GM18499 (cell line): ENCODE data around the gene PDZRN3.
"Not testable (repeated sequence)": the region's sequence is repeated elsewhere in the genome, so short reads cannot be mapped to it uniquely, and the experiment has no call there.

Source experiments
- ATAC-seq: cut with Tn5 transposase; IDR thresholded peaks from one replicate; pipeline ENCODE4 v1.9.1; 2021; ENCODE audit warnings: moderate number of reproducible peaks; ENCODE audit not compliant: insufficient read depth, unreplicated experiment

Gene PDZRN3

DNA sequence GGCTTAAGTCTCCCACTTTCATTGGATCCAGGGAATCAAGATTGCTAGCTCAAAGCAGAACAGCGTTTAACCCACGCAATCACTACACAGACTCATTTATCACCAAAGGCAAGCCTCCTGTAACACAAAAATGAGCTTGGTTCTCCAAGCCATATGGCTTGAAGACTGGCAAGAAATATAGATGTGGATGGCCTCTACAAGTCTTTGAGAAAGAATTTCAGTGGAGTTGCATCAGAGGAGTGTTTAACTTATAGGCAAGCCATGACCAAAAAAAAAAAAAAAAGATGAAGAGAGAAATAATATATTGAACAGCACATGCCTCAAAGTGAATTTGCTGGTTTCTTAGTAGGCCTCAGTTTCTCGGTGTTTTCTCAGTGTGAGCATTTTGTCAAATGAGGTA lies 27.3 kb downstream of the PDZRN3 start:
- ATAC-seq, result no peak

DNA sequence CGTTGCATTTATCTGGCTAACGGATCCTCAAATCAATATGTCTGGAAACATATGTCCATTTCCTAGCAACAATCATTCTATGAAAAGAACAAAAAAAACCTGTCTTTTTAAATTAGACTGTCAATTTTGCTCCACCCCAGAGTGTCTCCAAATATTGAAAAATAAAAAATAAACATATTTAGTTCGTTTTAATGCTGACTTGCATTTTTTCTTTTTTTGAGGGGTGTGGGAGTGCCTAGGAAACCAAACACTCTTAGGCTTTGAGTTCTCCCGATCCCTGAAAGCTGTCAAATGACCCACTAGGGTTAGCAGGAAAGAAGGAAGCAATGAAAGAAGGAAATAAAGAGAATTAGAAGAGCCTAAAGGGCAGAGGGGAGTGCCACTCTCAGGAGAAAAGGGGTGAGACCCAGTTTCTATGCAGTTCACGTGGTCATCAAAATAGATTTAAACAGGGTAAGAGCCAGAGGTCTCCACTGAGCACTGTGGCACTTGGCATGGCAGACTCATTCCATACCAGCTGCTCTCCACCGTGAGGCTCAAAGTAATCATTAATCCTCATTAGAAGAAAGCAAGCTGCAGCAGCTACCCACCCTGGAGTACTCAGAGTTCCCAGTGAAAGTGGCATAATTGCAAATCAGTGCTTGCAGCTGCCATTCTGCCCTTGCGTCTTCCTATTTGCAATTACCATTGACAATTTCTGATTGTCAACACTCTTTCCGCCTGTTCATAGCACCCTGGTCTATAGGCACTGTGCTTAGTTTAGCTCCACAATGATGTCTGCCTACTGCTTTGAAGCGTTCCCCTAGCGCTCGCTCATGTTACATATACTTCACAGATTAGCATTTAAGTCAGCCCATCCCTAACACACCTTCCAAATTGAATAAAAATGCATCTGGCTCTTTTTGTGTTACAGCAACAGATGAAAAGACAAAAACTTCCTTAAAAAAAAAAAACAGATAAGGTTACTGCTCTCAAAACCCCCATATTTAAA lies 32.3 kb downstream of the PDZRN3 start:
- ATAC-seq, result no peak

DNA sequence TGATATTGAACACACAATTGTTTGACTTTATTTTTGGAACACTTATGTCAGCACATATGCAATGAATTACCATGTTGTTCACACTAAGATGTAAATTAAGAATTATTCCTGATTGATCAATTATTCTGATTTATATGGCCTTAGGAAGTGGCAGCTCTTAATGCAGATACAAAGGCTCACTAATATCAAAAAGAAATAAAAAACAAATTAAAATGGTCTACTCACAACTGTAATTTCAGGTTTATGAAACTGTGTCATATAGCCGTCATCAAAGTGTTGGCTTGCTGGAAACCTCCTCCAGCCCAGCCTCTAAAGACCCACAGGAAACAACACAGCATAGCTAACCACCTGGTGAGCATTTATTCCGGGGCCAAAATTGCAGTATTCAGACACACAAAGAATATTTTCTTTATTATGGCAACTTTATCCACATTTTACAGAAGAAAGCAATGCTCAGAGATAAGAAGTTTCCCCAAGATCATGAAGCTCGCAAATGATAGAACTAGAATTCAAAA lies 33.4 kb downstream of the PDZRN3 start:
- ATAC-seq, result no peak

DNA sequence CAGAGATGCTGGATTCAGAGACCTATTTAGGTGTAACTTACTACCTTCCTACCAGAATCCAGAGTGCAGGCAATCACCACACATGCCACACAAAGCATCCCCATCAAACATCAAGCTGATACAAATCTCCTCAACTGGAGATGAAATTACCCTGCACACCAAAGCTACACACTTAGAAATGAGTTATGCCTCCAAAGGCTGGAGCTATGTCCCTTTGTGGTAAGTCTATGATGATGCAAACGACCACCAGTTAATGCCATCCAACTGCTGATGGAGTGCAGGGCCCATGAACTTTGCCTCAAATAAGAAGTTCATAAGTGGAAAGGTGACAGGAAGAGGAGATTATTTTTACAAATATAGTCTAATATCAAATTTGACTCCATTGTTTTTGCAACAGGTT lies 38.1 kb downstream of the PDZRN3 start:
- no peak for ATAC-seq

DNA sequence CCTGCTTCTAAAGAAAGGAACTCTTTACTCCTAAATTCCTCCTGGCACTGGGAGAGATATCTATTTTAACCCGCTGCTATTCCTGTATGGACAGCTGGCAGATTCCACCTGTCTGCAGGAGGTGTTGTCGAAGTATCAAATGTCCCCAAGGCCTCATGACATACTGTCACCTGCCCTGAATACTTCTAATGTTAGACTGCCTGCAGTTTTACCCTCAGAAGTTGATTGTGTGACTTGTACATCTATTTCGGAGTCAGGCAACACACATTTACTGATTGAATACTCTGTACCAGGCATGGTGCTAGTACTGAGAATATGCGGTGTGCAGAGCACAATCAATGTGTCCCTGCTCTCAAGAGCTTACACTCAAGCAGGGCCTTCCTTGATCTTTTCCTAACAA lies 38.6 kb downstream of the PDZRN3 start:
- no peak for ATAC-seq

DNA sequence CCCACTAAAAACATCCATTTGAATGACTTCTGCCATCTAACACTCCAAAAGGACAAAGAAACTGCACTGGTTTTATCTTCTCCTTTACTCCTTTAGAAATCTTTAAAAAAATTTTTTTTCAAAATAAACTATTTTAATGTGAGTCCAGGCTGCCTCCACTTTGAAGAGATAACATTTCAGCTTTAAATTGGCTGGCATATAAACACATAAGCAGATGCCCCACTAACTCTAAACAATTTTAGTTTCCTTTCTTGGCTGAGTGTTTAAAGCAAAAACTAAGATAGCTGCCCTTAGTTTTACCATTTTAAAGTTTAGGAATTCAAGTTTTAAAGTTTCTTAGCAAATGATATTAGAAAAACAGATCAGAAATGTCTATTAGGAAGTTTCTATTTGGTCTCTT lies 39.9 kb downstream of the PDZRN3 start:
- ATAC-seq, result no peak

DNA sequence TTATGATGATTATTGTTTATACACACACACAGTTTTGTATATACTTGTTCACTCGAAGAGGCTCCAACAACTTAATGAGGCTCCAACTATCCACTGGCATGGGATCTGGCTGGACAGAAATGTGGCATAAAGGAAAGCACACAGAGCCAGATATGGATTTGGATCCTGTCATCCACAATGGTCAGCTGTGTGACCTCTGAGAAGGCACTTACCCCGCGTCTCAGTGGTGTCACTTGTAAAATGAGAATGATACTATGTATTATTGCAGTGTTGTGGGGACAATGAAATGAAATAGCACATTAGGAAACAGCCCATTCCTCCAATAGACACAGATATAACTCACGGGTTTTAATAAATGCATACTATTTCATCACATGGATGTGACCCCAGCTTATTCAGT lies 42.2 kb downstream of the PDZRN3 start:
- ATAC-seq, result no peak

DNA sequence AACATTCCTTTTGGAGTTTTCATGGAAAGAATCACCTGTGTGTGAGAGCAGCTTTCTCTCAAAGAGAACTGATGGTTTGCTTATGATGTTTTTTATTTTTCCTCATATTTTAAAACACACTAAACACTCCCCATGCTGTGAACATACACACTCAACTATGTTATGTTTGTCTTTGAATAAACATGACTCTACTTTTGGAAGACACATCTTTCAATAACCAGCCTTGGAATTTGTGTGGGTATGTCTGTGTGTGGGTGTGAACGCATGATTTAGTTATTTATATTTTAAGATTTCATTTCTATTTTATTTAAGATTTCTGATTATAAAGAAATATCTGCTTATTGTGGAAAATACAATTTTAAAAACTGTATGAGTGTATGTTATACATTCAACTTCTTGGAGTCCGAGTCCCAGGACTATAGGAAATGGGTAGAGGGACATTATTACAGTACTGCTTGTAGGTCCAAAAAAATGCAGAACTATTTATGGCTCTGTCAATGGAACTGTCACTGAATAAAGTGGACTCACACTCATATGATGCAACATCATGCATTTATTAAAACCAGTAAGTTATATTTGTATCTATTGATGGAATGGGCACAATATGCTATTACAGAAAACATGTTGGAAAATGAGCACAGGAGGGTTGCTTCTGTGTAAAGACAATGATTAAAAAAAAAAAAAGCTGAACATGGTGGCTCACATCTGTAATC lies 43.5 kb downstream of the PDZRN3 start:
- no peak for ATAC-seq

DNA sequence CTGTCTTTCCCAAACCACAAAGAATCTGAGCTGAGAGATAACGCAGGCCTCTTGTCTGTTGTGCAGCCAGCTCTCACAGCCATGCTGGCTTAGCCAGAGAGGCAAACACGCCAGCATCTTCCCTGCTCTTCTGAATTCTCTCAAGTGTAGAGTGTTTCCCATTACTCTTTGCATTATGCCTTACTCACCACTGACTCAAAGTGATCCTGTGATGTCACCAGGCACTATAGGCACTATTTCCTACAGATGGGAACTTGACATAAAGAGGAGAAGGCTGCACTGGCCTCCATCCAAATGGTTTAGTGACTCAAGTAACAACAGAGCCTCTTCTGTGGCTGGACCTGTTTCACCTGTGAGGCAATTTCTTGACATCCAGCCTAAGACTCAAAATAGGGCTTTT lies 44.4 kb downstream of the PDZRN3 start:
- ATAC-seq, result no peak

DNA sequence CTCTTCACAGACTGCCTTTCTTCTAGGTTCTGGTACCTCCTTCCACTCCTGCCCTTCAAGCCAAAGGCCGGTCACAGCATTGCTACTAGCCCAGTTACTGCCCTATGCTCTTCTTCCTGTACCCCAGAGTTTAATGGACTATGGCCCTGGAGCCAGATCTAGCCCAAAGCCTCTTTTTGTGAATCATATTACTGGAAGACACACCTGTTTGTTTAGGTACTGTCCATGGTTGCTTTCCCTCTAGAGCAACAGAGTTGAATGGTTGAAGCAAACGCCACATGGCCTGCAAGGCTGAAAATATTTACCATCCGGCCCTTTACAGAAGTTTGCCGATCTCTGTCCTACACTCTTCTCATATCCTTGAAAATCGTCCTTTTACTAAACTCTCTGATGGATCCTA lies 47.0 kb downstream of the PDZRN3 start:
- no peak for ATAC-seq

DNA sequence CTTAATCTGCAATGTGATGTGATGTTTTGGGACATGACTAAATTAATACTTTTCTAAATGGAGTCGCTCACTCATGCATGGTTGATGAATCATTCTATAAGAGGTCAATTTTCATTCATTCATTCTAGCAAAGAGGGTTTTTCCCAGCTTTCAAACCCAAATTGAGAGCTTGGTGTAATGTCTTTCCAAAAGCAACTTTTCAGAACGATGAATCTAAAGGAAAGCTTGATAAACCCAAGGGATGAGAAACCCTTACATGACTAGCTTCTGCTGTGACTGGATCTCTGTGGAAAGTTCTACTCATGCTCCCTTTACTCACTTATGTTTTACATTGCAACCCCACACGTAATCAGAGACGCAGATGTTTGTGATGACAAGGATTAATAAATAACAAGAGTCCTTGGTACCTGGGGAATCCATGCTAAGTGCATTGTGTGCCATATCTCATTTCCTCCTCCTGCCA lies 47.7 kb downstream of the PDZRN3 start:
- ATAC-seq, result no peak

DNA sequence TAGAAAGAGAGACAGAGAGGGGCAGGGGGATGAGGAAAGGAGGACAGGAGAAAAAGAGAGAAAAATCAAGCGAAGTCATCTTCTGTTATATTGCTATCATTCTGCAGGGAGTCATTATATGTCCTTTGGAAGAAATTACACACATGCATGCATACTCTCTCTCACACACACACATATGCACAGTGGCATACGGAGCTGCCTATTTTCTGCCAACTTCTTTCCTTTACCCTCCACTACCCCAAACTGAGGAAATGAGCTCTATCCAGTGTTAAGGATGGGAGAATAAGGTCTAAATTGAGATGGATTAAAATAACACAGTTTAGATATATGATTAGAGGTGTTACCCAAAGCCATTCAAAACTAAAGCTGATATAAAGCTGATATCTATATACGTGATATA lies 48.8 kb downstream of the PDZRN3 start:
- no peak for ATAC-seq

DNA sequence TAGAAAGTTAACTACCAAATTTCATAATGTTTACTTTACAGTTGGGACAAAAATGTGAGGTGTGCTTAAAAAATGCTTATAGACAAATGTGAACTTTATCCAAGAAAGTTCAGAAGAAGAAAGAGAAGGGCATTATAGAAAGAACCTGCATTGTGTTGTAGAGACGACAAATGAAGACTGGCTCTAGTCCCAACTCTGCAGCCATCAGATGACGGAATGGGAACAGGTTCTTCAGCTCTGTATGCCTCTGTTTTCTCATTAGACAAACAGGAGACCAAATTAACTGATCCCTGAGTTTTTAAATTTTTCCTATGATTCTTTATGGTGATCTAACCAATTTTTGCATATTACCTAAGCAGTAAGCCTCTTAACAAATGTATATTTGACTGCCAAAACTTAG lies 49.2 kb downstream of the PDZRN3 start:
- ATAC-seq, result no peak

DNA sequence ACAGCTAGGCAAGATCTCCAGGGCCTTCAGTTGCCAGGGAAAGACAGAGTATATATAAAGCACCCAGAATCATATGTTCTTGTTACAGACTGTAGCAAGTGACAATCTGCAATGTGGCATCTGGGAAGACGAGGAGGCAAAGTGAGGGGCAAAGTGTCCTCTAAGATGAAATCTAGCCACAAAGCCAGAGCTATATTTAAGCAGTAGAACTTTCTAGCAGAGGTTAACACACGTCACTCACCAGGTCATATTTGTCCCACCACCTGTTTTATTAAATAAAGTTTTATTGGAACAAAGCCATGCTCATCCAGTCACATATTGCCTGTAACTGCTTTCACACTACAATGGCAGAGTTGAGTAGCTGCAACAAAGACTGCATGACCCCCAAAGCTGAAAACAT lies 51.5 kb downstream of the PDZRN3 start:
- ATAC-seq, result no peak

DNA sequence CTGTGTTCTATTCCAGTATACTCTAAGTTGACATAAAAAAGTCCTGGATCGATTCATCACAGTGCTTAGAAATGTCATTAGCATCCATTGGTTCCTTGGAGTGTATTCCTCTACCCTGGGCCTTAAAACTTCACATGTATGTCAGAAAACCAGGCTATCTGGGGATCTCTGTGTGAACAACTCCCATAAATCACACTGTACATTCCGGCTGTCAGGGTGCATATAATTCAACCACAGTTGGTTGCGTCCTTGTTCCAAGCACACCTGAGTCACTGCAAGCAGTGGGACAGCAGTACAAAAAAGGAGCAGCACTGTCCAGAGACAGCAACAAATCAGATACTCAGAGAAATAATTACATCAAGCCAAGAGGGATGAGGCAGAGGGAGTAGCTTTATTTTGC lies 52.4 kb downstream of the PDZRN3 start:
- no peak for ATAC-seq

DNA sequence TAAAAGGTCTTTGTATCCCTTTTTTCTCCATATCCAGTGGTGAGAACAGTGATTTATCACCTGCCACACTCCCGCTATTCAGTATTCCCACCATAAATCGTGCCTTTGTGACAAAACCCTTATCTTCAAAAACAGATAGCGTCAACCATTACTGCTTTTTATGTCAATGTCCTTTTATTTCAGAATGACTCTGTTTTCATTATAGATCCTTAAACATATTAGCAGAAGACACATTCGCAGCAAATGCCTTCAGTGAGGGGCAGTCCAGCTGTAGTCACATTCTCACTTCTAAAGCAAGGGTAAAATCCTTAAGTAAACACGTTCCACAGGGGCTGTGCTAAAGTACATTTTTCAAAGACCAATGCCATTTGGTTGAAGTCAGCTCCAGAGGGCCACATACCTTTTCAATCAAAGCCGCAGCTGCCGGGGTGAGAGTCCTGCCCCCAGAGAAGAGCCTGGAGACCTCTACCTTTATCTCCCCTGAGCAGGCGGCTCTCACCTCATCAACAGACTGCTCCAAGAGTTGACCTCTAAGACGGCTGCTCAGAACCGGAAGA lies 53.4 kb downstream of the PDZRN3 start:
- ATAC-seq, result no peak

DNA sequence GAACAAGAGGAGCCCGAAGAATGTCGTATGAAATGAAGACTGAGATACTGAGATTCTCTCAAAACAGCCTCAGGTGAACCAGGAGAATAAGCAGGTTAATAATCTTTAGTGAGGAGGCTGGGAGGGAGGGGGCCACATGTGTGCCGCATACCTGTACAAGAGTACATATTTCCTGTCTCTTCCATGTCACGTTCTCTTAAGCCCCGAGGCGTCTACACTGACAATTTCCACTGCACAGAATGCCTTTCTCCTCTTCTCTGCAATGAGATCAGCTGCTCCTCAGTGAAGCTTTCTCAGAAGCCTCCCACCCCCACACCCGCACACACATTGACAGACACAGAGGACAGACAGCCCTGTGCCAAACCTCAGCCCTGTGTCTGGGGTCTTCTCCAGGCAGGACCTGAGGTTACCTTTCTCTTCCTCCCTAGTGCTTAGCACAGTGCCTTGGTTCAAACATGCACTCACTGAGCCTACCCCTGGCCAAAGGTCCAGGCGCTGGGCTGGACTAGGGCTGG lies 55.4 kb downstream of the PDZRN3 start:
- no peak for ATAC-seq

DNA sequence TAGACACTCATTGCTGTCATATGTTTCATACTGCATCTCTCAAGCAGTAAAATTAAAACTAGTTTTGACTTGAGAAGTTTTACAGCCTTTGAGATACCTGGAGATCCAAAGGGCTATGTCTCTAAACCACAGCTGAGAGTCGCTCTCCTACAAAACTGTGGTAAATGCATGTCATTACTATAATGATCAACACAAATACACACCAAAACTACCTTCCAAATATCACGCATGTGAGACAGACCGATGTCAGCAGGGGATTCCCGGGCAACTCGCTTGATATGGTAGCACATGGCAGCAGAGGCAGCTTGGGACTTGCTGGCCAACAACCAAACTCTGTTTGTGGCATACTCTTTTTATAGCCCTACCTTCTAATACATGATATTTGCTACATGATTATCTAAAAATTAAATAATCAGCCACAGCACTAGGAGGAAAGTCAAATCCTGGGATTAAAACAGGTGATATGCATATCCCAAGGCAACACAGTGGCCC lies 56.3 kb downstream of the PDZRN3 start:
- no peak for ATAC-seq

DNA sequence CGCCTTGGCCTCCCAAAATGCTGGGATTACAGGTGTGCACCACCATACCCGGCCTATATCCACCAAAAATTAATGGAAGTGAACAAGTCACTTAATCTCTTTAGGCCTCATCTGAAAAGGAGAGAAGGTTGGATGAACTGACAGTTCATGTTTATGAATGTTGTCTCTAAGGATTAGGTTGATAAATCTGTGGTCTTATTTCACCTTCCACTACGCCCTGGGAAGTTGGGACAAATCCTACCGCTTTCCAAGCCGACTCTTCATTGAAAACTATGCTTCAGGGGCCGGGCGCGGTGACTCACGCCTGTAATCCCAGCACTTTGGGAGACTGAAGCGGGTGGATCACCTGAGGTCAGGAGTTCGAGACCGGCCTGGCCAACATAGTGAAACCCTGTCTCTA lies 59.4 kb downstream of the PDZRN3 start:
- ATAC-seq, result not testable (repeated sequence)

DNA sequence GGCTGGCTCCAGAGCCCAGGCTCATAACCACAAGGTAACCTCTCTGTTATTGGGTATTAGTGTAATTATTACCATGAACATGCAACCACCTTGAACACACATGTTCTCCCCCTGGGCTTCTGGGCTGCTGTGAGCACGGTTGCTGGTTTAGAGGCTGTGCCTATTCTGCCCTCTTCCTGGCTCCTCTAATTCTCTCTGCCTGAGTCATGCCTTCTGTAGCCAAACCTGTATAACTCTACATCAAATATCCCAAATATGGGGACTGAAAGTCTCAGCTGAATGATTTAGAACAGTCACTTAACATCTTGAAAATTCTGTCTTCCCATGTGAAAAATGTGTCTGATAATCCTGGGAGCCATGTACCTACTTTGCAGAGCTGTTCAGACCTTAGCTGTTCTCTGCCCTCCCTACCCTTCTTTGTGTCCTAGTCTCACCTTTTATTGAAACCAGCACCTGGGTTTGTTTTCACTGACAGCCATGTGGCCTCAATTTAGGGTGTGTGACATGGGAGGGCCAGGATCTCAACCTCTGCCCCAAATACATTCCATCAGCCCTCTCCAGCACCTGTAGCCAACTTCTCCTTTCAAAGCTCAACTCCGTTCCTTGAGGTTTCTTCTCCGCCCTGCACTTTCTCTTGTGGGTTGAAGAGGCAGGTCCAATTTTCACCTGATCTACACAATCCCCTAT lies 60.7 kb downstream of the PDZRN3 start:
- ATAC-seq, result no peak
